ENCODE results near the gene ZFYVE9. TPM values are rescaled to one million over a fixed set of nuclear protein-coding genes. Genes with fewer than 3 reads are reported as not detected.

Gene ZFYVE9
- total and polyA plus RNA-seq, 10 of the 15 experiments (the other 5 are each of a cell fraction or from before 2014, with no cell fraction given), result 0.26 to 6.9 (median 2.3) TPM

- CTCF ChIA-PET, result no interaction called here
- no peaks in the 10 kb centered on the region for H4K20me1 ChIP-seq (ENCODE audit: control insufficient read depth, insufficient read depth)
- H3K79me2 ChIP-seq (ENCODE audit: control insufficient read depth, insufficient read depth, low read length), result no peaks in the 10 kb centered on the region
- H3K27ac ChIP-seq (ENCODE audit: control insufficient read depth, insufficient read depth), result no peak overlapping the region
- H3K9me3 ChIP-seq (replicated peaks; ENCODE audit: control insufficient read depth, insufficient read depth, low read length), result no peaks in the 10 kb centered on the region
- SMC1A ChIA-PET (ENCODE audit: uncharacterized antibody, unreplicated experiment), result no interaction called here
- ATAC-seq (no peak), DNase-seq (ENCODE audit: low read depth, low spot score) (no peak), FAIRE-seq (no peak)
- H3K4me2 ChIP-seq (ENCODE audit: control insufficient read depth, insufficient read depth), result no peak overlapping the region
- RAD21 ChIA-PET (ENCODE audit: unreplicated experiment), result no interaction called here
- no peaks in the 10 kb centered on the region for H3K27me3 ChIP-seq (replicated peaks in 1 of 2; ENCODE audit: control insufficient read depth in 2 of 2, insufficient read depth in 2 of 2, low read length in 1 of 2)
- WGBS (ENCODE audit: insufficient coverage, insufficient replicate concordance, low lambda C conversion rate, missing lambda C conversion rate), result 93% methylated on average over 5 of the region's 5 CpGs
- peaks cover 26 to 34% of the 10 kb centered on the region in 2 experiments for H3K36me3 ChIP-seq (ENCODE audit: control insufficient read depth in 2 of 2, insufficient read depth in 2 of 2, low read length in 1 of 2)
- POLR2A ChIA-PET, result no interaction called here
- H3K4me1 ChIP-seq (ENCODE audit: control insufficient read depth, insufficient read depth, low read length), result no peaks in the 10 kb centered on the region
- no peak overlapping the region for H3K4me3 ChIP-seq
- intact Hi-C loops (cut with micrococcal nuclease; ENCODE audit: unreplicated experiment) (no loop called here), in situ Hi-C loops (cut with MboI) (no loop called here)
- no TSS peak for BruUV-seq (replicated peaks)
- no peak overlapping the region for H3K9ac ChIP-seq (ENCODE audit: control insufficient read depth, insufficient read depth, low read length)
- H2AFZ ChIP-seq (ENCODE audit: control insufficient read depth, low read depth, low read length), result no peak overlapping the region
- no peak for TF ChIP-seq SP1 (IDR thresholded peaks at IDR 0.05; ENCODE audit: low read depth, low read length)
- no peak for TF ChIP-seq PKNOX1 (IDR thresholded peaks at IDR 0.05)
- TF ChIP-seq SMAD1 (IDR thresholded peaks at IDR 0.05; ENCODE audit: low read depth, partially characterized antibody), result no peak
- TF ChIP-seq TAF1 (IDR thresholded peaks at IDR 0.05; ENCODE audit: borderline replicate concordance, low read depth, low read length), result no peak
- TF ChIP-seq NR2C1 (IDR thresholded peaks at IDR 0.05), result no peak
- no peak for TF ChIP-seq ATF2 (IDR thresholded peaks at IDR 0.05; ENCODE audit: low read length)
- TF ChIP-seq IRF3 (IDR thresholded peaks at IDR 0.05), result no peak
- TF ChIP-seq ZBTB33 (IDR thresholded peaks at IDR 0.05), result no peak
- no peak for TF ChIP-seq TBL1XR1 (IDR thresholded peaks at IDR 0.05; ENCODE audit: low read depth, low read length)
- no peak for TF ChIP-seq BCL3 (IDR thresholded peaks at IDR 0.05; ENCODE audit: borderline replicate concordance, insufficient read depth, low read depth, low read length, poor library complexity, severe bottlenecking)
- no peak for TF ChIP-seq RB1 (IDR thresholded peaks at IDR 0.05; ENCODE audit: borderline replicate concordance)
- TF ChIP-seq RCOR1 (conservative IDR thresholded peaks at IDR 0.05; ENCODE audit: low read depth, low read length), result no peak
- TF ChIP-seq SPI1 (IDR thresholded peaks at IDR 0.05; ENCODE audit: borderline replicate concordance, insufficient read depth, low read depth, low read length), result no peak
- TF ChIP-seq EED (IDR thresholded peaks at IDR 0.05; ENCODE audit: low read depth), result no peak
Observed at GRCh38 chr1:52386458-52386857, 244.6 kb downstream of the ZFYVE9 start.

Measured in GM12878 (cell line).